Stimulated activated CD4-positive, alpha-beta T cell treated with anti-CD3 and anti-CD28 coated beads, Interleukin-2, amount 100 ng/mL, for 4 hours (primary cell): ENCODE measurements around the gene MED15.

ENCODE experiments used
- DNase-seq: peaks from one replicate; pipeline ENCODE4 v3.0.0-alpha.2; 2020; ENCODE audit warnings: low read depth

MED15 gene

DNA sequence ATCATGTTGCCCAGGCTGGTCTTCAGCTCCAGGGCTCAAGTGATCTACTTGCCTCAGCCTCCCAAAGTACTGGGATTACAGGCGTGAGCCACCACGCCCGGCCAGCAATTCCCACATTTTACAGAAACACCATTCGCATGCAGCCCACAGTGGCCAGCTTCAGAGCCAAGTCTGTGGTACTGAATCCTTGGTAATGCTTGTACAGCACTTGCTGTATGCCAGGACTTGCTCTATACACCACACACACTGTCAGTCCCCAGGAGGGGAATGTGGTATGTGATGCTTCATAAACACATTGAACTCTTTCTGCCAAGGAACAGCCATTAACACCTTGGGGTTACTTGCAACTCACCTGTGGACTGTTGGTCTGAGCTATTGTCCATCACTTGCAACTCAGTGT lies 119.4 kb downstream of the MED15 start:
- no peak for DNase-seq

DNA sequence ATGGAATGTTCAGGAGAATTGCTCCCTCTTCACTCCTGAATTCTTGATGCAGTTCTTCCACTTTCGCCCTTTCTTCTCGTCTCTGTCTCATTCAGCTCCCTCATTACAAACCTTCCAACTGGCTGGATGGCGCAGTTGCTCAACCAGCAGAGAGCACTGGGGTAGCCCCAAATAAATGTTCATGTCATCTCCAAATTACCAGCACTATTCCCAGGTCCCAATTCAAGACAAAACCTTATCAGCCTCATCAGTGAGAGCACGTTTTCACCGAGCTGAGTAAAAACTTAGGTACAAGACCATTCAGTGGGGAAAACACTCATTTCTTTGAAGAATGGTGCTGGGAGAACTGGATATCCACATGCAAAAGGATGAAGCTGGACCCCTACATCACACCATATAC lies 120.0 kb downstream of the MED15 start:
- DNase-seq, result no peak

DNA sequence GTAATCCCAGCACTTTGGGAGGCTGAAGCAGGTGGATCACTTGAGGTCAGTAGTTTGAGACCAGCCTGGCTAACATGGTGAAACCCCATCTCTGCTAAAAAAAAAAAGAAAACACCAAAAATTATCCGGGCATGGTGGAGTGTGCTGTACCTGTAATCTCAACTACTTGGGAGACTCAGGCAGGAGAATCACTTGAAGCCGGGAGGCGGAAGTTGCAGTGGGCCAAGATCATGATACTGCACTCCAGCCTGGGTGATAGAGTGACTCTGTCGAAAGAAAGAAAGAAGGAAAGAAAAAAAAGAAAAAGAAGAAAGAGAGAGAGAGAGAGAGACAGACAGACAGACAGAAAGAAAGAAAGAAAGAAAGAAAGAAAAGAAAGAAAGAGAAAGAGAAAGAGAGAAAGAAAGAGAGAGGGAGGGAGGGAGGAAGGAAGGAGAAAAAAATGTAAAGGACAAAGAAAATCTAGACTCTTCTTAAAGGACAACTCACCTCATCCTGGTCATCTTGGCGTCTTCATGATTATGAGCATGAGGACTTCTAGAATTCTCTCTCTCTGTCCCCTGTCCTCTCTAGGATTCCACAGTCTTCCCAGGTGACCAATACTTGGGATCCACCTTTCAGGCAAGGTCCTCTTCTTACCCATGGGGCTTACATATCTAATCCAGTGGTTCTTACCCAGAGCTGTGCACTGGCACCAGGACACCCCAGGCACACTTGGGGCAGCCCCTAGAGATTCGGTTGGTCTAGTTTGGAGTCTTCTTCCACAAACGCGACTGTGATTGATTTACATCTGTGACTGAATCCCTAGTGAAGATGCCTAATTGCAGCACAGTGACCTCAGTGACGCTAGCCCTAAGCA lies 120.9 kb downstream of the MED15 start:
- no peak for DNase-seq

DNA sequence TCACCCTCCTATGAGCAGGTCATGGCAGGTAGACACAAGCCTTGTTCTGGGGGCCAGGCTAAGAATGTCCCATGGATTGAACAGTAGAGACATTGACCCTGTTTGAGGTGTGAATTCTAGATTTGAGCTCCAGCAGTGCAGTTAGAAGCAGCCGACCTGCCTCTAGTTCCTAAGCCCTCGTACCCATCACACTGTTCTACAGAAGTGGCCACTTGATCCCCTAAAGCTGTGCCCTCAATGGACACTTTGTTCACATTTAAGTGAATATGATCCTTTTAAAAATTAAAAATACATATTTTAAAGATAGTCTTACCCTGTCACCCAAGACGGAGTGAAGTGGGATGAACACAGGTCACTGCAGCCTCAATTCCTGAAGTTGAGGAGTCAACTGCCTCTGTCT lies 122.0 kb downstream of the MED15 start:
- DNase-seq, result no peak

DNA sequence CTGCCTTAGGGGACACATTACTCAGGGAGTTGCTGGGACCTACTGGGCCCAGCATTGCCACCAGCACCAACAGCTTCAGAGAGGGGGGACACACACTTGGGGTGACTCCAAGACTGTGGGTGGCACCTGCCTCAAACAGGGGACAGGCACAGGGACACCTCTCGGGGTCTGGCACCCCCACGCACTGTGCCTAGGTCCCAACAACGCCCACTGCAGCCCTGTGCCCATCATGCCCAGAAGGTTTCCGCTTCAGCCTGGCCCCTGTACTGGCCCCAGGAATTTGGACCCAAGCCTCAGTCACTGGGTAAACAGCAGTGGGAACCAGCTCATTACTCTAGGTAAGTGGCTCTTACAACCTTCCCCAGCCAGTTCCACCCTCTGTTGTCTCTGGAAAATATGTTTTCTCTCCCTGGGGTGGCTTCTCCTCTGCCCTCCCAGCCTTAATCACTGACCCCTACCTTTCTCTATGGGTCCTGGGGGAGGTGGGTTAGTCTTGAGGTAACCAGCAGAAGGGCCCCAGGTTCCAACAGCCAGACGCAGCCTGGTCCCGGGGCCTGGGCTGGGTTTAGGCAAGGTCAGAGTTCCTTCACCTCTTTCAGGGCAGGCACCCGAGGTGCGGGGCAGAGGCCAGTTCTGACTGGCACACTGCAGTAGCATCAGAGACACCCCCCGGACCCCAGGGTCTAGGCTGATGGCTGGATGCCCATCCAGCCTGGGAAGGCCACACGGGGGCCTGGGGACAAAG lies 123.6 kb downstream of the MED15 start:
- DNase-seq, result no peak

DNA sequence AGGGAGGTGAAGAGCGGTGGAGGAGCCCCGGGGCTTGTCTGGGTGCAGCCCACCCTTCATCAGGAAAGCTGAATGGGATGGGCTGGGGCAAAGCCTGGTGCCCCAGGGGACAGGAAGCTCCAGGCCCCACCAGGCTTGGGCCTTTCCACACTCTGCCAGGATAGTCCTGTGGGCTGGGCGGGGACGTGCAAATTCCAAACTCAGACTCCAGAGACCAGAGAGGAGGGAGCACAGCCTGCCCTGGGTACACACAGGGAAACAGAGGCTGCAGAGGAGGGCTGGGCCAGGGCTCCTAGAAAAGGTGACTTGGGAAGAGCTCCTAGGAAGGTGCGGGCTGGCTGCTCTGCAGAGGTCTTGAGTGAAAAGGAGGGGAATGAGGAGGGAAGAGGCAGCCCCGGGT lies 124.7 kb downstream of the MED15 start:
- no peak for DNase-seq

DNA sequence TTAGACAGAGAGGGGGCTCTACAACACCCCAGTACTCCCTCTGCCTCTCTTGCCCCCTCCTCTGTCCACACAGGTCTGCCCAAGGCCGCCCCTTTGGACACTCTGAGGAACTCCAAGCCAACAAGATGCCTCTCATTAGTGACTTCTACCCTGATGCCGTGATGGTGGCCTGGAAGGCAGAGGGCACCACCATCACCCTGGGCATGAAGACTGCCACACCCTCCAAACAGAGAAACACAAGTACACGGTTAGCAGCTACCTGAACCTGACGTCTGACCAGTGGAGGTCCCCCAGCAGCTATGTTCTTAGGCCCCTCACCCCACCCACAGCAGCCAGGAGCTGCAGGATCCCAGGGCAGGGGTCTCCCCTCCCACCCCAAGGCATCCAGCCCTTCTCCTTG lies 125.1 kb downstream of the MED15 start:
- DNase-seq, result no peak

DNA sequence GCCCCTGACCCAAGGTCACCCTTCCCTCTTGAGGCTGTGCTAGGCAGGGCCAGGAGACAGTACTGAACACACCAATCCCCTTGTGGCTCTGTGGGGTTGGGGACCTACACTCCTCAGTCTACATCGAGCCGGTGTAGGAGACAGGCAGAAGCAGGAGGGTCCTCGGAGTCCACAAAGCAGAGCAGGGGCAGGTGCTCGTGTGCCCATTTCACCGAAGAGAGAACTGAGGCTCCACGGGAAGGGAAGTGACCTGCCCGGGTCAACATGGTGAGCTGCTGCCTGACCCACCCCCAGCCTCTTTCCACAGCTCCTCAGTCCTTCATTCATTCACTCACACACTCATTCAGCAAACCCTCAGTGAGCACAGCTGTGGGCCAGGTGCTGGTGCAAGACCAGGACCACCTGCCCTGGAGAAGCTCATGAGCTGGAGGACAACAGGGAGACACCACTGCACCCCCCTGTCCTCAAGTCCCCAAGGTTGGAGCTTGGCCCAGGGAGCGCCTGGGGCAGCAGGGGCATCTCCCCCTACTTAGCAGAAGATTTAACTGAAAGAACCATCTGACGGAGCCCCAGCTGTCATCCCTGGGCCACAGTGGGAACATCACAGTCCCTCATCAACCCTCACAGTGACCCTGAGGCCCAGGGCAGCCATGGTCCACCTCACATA lies 127.3 kb downstream of the MED15 start:
- DNase-seq, result no peak

DNA sequence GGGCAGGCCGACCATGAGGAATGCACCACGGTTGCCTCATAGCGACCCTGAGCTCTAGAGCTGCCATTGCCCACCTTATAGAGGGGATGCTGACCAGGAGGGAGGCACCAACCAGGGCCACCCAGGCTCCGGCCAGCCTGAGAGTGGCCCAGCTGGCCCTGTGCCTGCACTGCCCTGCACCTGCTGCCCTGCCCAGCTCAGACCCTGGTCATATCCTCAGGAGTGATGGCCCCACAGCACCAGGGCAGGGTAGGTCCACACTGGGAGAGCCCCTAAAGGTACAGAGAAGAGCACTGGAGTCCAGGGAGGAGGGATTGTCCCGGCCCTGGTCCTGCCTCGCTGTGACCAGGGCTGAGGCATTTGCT lies 127.8 kb downstream of the MED15 start:
- no peak for DNase-seq

DNA sequence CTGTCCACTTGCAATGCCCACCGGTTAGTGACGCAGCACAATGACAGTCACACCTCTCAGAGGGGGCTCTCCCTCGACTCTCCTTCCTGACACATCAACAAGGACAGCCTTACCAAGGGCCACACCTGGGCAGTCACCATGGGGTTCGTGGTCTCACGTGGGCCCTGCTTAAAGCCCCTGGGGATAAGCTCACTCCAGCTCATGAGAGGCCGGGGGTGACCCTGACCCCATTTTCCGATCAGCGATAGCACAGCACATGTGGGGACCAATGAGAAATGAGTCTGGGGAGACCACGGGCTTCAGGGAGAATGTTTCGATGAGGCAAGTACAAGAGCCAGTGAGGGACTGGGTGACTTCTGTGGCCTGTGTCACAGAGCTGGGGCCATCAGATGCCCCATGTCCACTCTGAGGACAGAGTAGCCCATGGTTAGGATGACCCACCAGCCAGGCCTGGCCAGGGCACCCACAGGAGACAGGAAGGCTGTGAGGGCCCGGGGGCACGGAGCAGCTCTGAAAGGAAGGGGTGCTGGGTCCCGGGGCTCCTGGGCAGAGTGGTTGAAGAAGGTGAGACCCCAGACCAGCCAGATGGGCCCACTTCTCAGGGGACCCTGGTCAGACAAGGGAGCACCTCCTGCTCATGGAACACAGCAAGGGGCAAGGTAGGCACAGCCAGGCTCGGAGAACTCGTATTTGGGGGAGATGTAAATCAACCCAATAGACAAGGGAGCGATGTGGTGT lies 128.8 kb downstream of the MED15 start:
- no peak for DNase-seq

DNA sequence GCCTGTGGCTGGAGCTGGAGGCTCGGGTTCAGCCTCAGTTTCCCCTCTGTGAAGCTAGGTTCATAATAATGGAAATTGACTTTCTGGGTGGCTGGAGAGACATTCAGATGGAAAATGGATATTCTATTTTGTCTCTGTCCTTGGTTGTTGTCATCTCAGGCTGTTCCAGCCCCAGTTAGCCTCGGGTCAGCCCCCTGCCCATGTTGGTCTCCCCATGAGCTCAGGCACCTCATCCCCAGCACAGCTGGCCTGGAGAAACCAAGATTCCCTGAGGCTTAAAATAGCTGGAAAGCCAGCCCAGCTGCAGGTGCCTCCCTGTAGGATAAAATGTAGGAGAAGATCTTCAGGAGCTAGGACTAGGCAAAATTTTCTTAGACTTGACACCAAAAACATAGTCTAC lies 129.5 kb downstream of the MED15 start:
- DNase-seq, result no peak
